ENCODE data around the gene CEP70. TPM values are rescaled to one million over a fixed set of nuclear protein-coding genes. Genes with fewer than 3 reads are reported as not detected.

The CEP70 gene
- total and polyA plus RNA-seq, 10 of the 15 experiments (the other 5 are each of a cell fraction or from before 2014, with no cell fraction given) = 1.4 to 9.3 (median 2.2) TPM

GRCh38 chr3:138498991-138499390 lies 95.1 kb downstream of the CEP70 start (continued):
- no peak for TF ChIP-seq E4F1 (IDR thresholded peaks at IDR 0.05; ENCODE audit: borderline replicate concordance, partially characterized antibody)
- no peak for TF ChIP-seq BRCA1 (IDR thresholded peaks at IDR 0.05; ENCODE audit: low read depth, low read length)

GRCh38 chr3:138497851-138498250 lies 96.2 kb downstream of the CEP70 start:
- SMC1A ChIA-PET (ENCODE audit: uncharacterized antibody, unreplicated experiment) = interaction anchor here (0.8 kb wide), 1 partner anchor 96 kb away, joined by 3 read pairs; the partner anchor contains the start of gene CEP70

More at GRCh38 chr3:138497851-138498250, 96.2 kb downstream of the CEP70 start:
- DNase-seq (ENCODE audit: low read depth, low spot score) (no peak), ATAC-seq (no peak), FAIRE-seq (no peak)
- Histone ChIP-seq H3K9ac (ENCODE audit: control insufficient read depth, insufficient read depth, low read length) (no peak overlapping the region), H3K27me3 (replicated peaks in 1 of 2; ENCODE audit: control insufficient read depth in 2 of 2, insufficient read depth in 2 of 2, low read length in 1 of 2) (no peaks in the 10 kb centered on the region), H2AFZ (ENCODE audit: control insufficient read depth, low read depth, low read length) (no peak overlapping the region), H4K20me1 (ENCODE audit: control insufficient read depth, insufficient read depth) (no peaks in the 10 kb centered on the region), H3K79me2 (ENCODE audit: control insufficient read depth, insufficient read depth, low read length) (no peaks in the 10 kb centered on the region), H3K4me3 (no peak overlapping the region), H3K27ac (ENCODE audit: control insufficient read depth, insufficient read depth) (no peak overlapping the region), H3K4me2 (ENCODE audit: control insufficient read depth, insufficient read depth) (no peak overlapping the region), H3K36me3 (ENCODE audit: control insufficient read depth in 2 of 2, insufficient read depth in 2 of 2, low read length in 1 of 2) (no peaks in the 10 kb centered on the region), H3K9me3 (replicated peaks; ENCODE audit: control insufficient read depth, insufficient read depth, low read length) (no peaks in the 10 kb centered on the region), H3K4me1 (ENCODE audit: control insufficient read depth, insufficient read depth, low read length) (no peaks in the 10 kb centered on the region)
- ChIA-PET POLR2A (interaction anchor here (0.6 kb wide), 1 partner anchor 15 kb away, joined by 3 read pairs; no protein-coding TSS in a partner anchor), CTCF (interaction anchor here (0.7 kb wide), 1 partner anchor 24 kb away, joined by 3 read pairs; no protein-coding TSS in a partner anchor), RAD21 (ENCODE audit: unreplicated experiment) (interaction anchor here (0.7 kb wide), 2 partner anchors 14 to 417 kb away, joined by 3 read pairs; no protein-coding TSS in a partner anchor)
- in situ Hi-C loops (cut with MboI) = no loop called here
- WGBS (ENCODE audit: insufficient coverage, insufficient replicate concordance, low lambda C conversion rate, missing lambda C conversion rate) = 76% methylated on average over 1 of the region's 1 CpG
- intact Hi-C loops (cut with micrococcal nuclease; ENCODE audit: unreplicated experiment) = no loop called here
- BruUV-seq (replicated peaks) = no TSS peak
- TF ChIP-seq NBN (IDR thresholded peaks at IDR 0.05) (no peak), HSF1 (IDR thresholded peaks at IDR 0.05; ENCODE audit: low read depth, low read length) (no peak)

All from GM12878 (cell line).